Activated CD8-positive, alpha-beta memory T cell treated with anti-CD3 and anti-CD28 coated beads for 48 hours (primary cell): ENCODE results near the gene ONECUT1.
"Not testable (repeated sequence)": the region's sequence is repeated elsewhere in the genome, so short reads cannot be mapped to it uniquely, and the experiment has no call there.

Experiments
- DNase-seq, 3 experiments: peaks; one replicate each; pipeline ENCODE4 v3.0.0-alpha.2; 2020; ENCODE audit warnings: low read depth in 2 of 3, low spot score in 2 of 3

The ONECUT1 gene

GRCh38 chr15:52790169-52790708 is at the start of gene ONECUT1:
Gene ONECUT1, minus strand, starts transcription at chr15:52790336. Its CDS starts 452 bp downstream, at chr15:52789884.
- DNase-seq, result no peak

DNA sequence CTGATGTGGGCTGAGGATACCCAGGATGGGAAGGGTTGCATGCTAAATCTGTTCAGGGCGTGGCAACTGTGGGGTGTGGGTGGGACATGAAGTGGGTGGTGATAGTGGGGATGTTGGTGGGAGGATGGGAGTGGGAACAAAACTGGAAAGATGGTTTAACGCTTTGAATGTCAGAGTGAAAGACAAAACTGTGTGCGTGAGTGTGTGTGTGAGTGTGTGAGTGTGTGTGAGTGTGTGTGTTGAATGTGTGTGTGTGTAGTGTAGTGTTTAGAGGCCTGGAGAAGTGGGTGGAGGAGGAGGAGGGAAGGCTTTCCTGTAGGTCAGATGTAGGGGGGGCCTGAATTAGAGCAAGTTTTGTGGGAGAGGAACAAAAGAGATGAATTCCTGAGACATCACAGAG is 44.2 kb upstream of the ONECUT1 start:
- no peak for DNase-seq

DNA sequence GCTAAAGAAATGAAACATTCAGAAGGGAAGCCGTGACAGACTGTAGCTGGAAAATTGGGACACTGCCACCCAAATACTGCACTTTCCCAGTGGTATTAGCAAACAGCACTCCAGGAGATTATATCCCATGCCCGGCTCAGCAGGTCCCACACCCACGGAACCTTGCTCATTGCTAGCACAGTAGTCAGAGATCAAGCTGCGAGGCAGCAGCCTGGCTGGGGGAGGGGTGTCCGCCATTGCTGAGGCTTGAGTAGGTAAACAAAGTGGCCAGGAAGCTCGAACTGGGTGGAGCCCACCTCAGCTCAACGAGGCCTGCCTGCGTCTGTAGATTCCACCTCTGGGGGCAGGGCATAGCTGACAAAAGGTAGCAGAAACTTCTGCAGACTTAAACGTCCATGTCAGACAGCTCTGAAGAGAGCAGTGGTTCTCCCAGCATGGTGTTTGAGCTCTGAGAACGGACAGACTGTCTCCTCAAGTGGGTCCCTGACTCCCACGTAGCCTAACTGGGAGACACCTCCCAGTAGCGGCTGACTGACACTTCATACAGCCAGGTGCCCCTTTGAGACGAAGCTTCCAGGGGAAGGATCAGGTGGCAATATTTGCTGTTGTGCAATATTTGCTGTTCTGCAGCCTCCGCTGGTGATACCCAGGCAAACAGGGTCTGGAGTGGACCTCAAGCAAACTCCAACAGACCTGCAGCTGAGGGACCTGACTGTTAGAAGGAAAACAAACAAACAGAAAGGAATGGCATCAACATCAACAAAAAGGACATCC is 34.2 kb upstream of the ONECUT1 start:
- DNase-seq, result not testable (repeated sequence)

DNA sequence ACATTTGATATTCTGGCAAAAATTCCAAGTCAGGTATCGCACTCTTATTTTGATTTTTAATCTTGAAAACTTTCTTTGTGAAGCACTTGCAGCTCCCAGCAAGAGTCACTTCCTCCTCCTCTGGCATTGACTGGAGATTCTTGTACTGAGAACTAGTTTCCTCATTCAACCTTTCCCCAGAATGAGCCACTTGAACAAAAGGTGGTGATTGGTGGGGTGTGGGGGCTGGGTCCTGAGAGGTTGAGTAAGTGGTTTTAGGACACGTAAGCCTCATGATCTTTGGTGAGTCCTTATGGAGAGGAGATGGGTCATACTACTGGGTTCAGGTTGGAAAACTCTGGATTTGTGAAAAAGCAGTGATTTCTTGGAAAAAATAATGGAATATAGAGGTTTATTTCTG is 32.3 kb upstream of the ONECUT1 start:
- DNase-seq, result no peak

DNA sequence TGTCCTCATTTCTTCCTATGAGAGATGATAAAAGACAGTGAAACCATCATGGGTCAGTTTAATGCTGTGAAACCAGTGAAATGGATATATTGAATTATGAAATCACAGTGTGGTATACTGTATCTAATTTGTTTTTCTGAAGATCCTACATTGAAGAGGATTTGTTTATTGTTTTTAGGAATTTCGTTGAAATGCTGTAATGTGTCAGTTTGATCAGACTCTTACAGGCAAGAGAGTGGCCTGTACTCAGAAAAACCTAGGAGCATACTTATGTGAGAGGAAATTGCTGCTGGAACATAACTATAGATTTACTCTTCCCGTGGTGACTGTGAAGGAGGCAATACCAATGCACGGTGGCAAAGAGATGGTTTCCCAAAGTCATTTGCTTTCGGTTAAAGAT is 29.1 kb upstream of the ONECUT1 start:
- DNase-seq, result no peak

DNA sequence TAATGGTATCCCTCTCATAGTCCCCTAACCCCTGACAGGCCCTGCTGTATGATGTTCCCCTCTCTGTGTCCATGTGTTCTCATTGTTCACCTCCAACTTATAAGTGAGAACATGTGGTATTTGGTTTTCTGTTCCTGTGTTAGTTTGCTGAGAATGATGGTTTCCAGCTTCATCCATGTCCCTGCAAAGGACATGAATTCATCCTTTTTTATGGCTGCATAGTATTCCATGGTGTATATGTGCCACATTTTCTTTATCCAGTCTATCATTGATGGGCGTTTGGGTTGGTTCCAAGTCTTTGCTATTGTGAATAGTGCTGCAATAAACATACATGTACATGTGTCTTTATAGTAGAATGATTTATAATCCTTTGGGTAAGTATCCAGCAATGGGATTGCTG is 25.8 kb upstream of the ONECUT1 start:
- DNase-seq, result not testable (repeated sequence)

- no peak for DNase-seq
Observed at GRCh38 chr15:52808996-52809395, 18.9 kb upstream of the ONECUT1 start.

DNA sequence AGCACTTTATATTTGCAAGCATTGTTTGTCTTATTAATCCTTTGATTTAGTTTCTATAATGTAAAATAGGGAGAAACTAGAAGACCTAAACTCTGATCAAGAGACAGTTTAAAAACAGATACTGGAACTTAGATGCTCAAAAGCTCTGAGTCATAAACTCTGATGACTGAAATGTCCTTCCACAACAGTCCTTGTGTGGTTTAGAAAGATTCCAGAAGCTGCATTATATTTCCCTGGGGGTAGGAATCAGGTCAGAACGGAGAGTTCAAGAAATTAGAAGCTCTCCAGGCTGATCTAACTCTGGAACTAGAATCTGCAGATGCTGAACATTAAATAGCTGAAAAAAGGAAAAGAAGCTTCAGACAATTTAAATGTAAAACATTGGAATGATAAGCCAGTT is 18.3 kb upstream of the ONECUT1 start:
- no peak for DNase-seq

GRCh38 chr15:52806284-52806655 is 16.1 kb upstream of the ONECUT1 start:
- no peak for DNase-seq

DNA sequence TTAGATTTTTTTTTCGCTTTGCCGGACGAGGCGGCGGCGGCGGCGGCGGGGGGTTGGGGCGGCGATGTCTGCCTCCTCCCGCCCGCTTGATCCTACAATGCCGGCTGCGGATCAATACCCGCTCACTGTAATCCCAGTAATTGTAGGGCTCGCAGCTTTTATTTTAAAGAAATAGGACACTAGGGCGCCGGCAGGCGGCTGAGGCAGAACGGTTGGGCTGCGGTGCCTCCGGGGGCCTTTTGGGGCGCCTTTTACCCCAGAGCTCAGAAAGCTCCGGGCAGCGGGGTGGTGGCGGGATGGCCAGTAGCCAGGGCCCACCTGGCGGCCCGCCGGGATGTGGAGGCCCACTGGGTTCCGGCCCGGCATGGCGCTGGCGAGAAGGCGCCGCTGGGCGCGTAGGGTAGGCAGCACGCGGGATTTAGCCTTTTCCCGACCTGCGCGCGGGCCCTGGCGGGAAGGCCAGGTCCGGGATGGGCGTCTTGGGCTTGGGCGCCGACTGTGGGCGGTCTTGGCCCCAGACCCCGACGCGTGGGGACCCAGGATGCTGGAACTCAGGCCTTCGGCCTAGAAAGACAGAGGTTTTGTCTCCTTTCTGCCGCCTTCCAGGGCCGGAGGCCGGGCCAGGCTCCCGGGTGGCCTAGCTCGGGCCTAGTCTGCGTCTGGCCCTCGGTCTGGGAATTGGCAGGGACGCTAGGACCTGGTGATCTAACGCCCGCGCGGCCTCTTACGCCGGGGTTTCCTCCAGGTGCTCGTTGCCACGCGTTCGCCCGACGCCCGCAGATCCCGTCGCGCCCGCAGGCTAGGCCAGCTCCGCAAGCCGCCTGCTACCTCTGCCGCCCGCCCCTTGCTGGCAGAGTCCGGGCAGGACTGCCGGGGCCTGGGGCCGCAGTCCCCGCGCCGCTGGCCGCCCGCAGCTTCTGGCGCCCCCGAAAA is 15.5 kb upstream of the ONECUT1 start:
- no peak for DNase-seq

- DNase-seq, result no peak
Observed at GRCh38 chr15:52804526-52805081, 14.5 kb upstream of the ONECUT1 start.

GRCh38 chr15:52803467-52804306 is 13.6 kb upstream of the ONECUT1 start:
- DNase-seq, result no peak

DNA sequence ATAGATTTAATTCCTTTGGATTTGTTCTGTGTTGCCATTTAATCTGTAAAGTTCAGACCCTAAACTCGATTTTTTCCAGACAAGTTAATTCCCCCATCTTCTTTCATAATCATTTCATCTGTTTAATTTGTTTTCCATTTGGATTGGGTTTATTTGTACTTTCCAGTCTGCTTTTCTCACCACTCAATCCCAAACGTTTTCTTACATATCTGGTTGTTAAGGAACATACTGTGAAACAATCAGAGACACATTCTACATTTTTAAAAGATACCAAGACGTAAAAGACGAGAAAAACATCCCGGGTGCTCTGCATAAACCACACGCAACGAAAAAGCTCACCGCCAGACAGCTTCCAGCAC is 13.0 kb upstream of the ONECUT1 start:
- no peak for DNase-seq

DNA sequence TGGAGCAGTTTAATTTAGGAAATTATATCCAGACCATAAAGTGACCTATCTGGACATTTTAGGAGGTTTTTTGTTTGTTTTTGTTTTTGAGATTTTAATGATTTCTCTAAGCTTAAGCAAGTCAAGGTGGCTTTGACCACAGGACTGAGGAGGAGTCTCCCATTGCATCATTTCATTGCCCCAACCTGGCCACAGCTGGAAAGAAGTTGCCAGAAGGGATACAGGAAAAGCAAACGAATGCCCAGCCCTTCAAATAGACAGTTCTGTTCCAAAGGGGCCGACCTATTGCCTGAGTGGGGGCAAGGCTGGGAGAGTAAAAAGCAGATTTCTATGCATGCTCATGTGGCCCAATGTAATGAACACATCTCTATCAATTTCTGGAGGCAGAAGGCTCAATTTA is 12.0 kb upstream of the ONECUT1 start:
- DNase-seq, result no peak

GRCh38 chr15:52801748-52802085 is 11.6 kb upstream of the ONECUT1 start:
- no peak for DNase-seq

DNA sequence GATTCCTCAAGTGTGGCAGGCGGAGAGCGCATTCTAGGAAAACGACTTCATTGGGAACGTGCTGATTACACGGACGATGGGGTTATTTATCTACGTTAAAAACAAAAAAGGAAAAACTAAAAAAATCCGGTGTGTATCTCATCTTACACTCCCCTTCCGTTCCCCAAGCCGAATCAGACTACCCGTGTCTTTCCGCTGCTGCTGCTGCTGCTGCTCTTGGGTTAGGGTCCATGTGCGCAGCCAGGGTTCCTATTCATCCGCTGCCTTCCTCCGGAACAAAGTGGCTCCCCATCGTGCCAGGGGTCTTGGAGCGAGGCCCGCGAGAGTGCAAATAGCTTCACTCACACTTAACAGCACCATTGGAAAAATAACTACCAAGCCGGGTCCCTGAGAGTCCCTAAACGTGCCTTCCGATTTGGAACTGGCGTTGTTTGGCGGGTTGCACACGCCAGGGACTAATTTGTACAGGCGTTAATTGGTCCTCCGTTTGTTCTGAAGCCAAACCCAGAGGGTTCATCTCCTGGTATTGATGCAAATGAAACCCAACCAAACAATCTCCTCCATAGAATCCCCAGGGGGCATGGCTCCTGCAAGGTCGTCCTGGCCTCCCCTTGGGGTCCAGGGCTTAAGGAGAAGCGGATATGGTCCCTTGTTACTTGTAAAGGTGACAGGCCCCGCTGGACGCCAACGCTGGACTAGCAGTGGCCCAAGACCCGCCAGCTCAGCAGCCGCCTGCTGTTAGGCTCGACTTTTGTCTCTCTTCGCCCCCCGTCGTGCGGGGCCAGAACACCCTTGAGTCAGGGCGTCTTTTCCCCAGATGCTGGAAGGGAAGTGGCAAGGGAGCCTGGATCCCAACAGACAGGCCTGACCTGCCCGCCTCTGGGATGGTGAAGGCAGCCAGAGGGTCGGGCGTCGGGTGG is 11.0 kb upstream of the ONECUT1 start:
- DNase-seq, result no peak

GRCh38 chr15:52799145-52799811 is 9.1 kb upstream of the ONECUT1 start:
- DNase-seq, result no peak

DNA sequence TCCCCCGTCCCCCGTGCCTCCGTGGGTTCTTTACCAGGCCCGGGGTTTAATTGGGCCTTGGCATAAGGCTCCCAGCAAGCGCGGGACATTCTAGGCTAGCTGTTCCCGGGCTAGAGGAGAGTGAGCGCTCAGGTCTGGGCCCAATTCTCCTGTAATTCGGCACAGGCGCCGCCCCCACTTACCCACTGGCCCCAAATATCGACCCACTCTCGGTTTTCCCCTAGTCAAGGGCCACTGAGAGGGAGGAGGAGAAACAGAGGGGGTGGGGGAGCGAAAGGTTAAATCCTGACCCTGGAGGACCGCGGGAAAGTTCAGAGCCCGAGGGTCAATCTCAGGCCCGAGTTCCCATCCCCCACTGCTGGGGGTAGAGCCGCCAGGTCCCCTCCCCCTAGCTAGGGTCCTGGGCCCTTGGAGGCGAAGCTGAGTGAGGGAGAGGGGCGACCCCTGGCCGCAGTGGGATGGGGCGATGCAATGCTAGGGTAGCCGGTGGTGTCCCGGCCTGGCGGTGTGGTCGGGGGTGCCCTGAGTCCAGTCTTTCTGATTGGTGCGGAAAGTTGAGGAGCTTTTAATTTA is 8.5 kb upstream of the ONECUT1 start:
- no peak for DNase-seq
